ENCODE data around the gene PGM1. TPM values are rescaled to one million over a fixed set of nuclear protein-coding genes. Genes with fewer than 3 reads are reported as not detected.

The PGM1 gene
- total and polyA plus RNA-seq, 2 experiments from 2014 or later, result 118 to 128 TPM

DNA sequence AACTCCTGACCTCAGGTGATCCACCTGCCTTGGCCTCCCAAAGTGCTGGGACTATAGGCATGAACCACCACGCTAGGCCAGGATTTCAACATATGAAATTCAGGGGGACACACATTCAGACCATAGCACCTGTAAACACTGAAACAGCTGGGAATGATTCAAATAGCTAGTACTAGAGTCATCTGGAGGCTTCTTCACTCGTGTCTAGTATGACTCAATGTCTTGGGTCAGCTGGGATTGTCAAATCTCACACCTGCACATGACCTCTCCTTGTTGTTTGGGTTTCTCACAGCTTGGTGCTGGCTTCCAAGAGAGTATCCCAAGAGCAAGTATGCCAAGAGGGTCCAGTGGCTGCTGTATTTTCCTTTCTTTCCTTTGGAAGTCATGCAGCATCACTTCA, 75.1 kb downstream of the PGM1 start:
- in situ Hi-C loops (cut with MboI), result no loop called here
- peaks cover 9% of the 10 kb centered on the region for H3K4me1 ChIP-seq (ENCODE audit: insufficient read depth)
- peak; percentile 27 for DNase-seq
- H3K27ac ChIP-seq, result no peak overlapping the region
- no peaks in the 10 kb centered on the region for H3K36me3 ChIP-seq (ENCODE audit: low read depth)
- H3K9me3 ChIP-seq (ENCODE audit: low read depth), result no peaks in the 10 kb centered on the region
- 50 to 57% methylated on average over 2 of the region's 2 CpGs for WGBS, 2 experiments (ENCODE audit: low coverage in 1 of 2, low lambda C conversion rate in 2 of 2, missing lambda C conversion rate in 2 of 2)
- peaks cover 12% of the 10 kb centered on the region for H3F3A ChIP-seq (ENCODE audit: insufficient read depth)
- H3K9ac ChIP-seq, result no peak overlapping the region
- no peaks in the 10 kb centered on the region for H4K20me1 ChIP-seq (ENCODE audit: insufficient read depth)
- no peaks in the 10 kb centered on the region for H3K9me2 ChIP-seq (ENCODE audit: insufficient read depth)
- H3K4me3 ChIP-seq, result no peak overlapping the region
- TF ChIP-seq EZH2 (IDR thresholded peaks at IDR 0.05; ENCODE audit: insufficient read depth, poor library complexity, severe bottlenecking) (no peak), EZH2phosphoT487 (IDR thresholded peaks at IDR 0.05; ENCODE audit: insufficient read depth, low read depth) (no peak)
- H2AFZ ChIP-seq, result no peak overlapping the region
- H3K79me2 ChIP-seq (ENCODE audit: insufficient read depth), result no peaks in the 10 kb centered on the region
- H3K27me3 ChIP-seq (replicated peaks; ENCODE audit: insufficient read depth), result no peaks in the 10 kb centered on the region
- H3K4me2 ChIP-seq (ENCODE audit: unreplicated experiment), result no peak overlapping the region

DNA sequence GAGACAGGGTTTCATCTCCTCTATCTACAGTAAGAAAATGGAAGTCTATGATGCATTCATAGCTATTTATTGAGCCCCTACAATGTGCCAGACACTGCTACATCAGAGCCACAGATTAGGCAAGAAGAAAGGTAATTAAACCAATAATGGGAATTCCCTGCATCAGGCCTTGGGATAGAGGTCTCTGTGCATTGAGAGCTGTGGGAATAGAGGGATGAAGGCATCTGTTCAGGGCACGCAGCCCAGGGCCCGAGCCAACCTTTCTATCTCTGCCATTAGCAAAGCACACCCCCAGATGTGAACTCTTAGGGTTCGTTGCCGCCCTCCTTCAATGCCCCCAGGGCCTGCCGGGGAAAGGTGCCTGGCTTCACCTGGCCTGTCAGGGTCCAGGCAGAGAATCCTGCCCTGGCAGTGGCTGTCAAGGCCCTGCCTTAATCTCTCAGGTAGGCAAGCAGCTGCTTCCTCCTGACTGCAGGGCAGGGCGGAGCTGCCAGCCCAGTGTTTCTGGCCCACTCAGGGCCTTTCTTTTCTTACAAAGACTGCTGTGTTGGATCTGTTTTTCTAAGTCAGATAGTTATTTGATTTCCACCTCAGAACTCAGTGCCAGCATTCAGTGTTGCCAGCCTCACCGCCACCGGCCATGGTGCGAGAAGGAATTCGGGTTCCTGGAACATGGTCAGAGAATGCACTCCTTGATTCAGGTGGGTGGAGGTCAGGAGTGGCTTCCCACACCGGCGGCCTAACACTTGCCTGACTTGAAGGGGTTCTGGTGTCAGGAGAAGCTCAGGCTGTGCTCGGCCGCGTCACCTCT, 76.1 kb downstream of the PGM1 start:
- DNase-seq, result no peak
- Histone ChIP-seq H3F3A (ENCODE audit: insufficient read depth) (0 out of 2 replicates have a peak, but pooled peaks cover 1% of the 10 kb centered on the region), H3K9me2 (ENCODE audit: insufficient read depth) (no peaks in the 10 kb centered on the region), H3K27me3 (replicated peaks; ENCODE audit: insufficient read depth) (no peaks in the 10 kb centered on the region), H3K4me3 (no peak overlapping the region), H3K4me2 (ENCODE audit: unreplicated experiment) (no peak overlapping the region), H4K20me1 (ENCODE audit: insufficient read depth) (no peaks in the 10 kb centered on the region), H3K9me3 (ENCODE audit: low read depth) (no peaks in the 10 kb centered on the region), H3K27ac (no peak overlapping the region), H3K36me3 (ENCODE audit: low read depth) (no peaks in the 10 kb centered on the region), H2AFZ (no peak overlapping the region), H3K4me1 (ENCODE audit: insufficient read depth) (no peaks in the 10 kb centered on the region), H3K9ac (no peak overlapping the region), H3K79me2 (ENCODE audit: insufficient read depth) (no peaks in the 10 kb centered on the region)
- no peak for TF ChIP-seq EZH2phosphoT487 (IDR thresholded peaks at IDR 0.05; ENCODE audit: insufficient read depth, low read depth)
- TF ChIP-seq EZH2 (IDR thresholded peaks at IDR 0.05; ENCODE audit: insufficient read depth, poor library complexity, severe bottlenecking), result no peak
- WGBS, 2 experiments (ENCODE audit: low coverage in 1 of 2, low lambda C conversion rate in 2 of 2, missing lambda C conversion rate in 2 of 2), result 94 to 97% methylated on average over 14 of the region's 15 CpGs
- in situ Hi-C loops (cut with MboI), result no loop called here

- TF ChIP-seq EZH2 (IDR thresholded peaks at IDR 0.05; ENCODE audit: insufficient read depth, poor library complexity, severe bottlenecking) (no peak), EZH2phosphoT487 (IDR thresholded peaks at IDR 0.05; ENCODE audit: insufficient read depth, low read depth) (no peak)
- no peak for DNase-seq
Observed at GRCh38 chr1:63670164-63670563, 77.0 kb downstream of the PGM1 start.

DNA sequence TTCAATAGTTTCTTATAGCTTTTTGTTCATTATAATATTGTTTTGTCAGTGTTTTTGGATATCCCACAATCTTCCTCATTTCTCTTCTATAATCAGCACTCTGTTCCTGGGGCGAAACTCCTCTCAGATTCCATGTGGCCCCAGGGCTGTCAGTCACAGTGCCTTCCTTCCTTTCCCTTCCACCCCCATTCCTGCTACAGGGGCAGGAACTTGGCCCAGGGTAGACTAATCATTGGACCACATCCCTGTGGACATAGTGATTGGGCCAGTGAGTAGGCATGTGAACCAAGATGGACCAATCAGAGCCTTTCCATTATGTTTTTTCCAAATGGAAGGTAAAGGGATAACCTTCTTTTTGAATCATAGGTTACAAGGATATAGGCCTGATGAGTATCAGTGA, 78.3 kb downstream of the PGM1 start:
- no peaks in the 10 kb centered on the region for H3K36me3 ChIP-seq (ENCODE audit: low read depth)
- in situ Hi-C loops (cut with MboI), result loop anchor here (10.0 kb wide), 1 partner anchor 573 kb away; no protein-coding TSS in a partner anchor
- H3K27ac ChIP-seq, result no peak overlapping the region
- no peak overlapping the region for H2AFZ ChIP-seq
- H3K4me1 ChIP-seq (ENCODE audit: insufficient read depth), result peaks cover 4% of the 10 kb centered on the region; the same call in 1 of the 2 replicates
- no peak for DNase-seq
- no peaks in the 10 kb centered on the region for H3K27me3 ChIP-seq (replicated peaks; ENCODE audit: insufficient read depth)
- H3F3A ChIP-seq (ENCODE audit: insufficient read depth), result no peaks in the 10 kb centered on the region
- no peak overlapping the region for H3K4me2 ChIP-seq (ENCODE audit: unreplicated experiment)
- H3K9ac ChIP-seq, result no peak overlapping the region
- WGBS, 2 experiments (ENCODE audit: low coverage in 1 of 2, low lambda C conversion rate in 2 of 2, missing lambda C conversion rate in 2 of 2), result 100% methylated on average over 1 of the region's 1 CpG
- no peaks in the 10 kb centered on the region for H3K79me2 ChIP-seq (ENCODE audit: insufficient read depth)
- no peaks in the 10 kb centered on the region for H3K9me2 ChIP-seq (ENCODE audit: insufficient read depth)
- no peaks in the 10 kb centered on the region for H3K9me3 ChIP-seq (ENCODE audit: low read depth)
- no peak overlapping the region for H3K4me3 ChIP-seq
- H4K20me1 ChIP-seq (ENCODE audit: insufficient read depth), result no peaks in the 10 kb centered on the region
- TF ChIP-seq EZH2 (IDR thresholded peaks at IDR 0.05; ENCODE audit: insufficient read depth, poor library complexity, severe bottlenecking) (no peak), EZH2phosphoT487 (IDR thresholded peaks at IDR 0.05; ENCODE audit: insufficient read depth, low read depth) (no peak)

More at GRCh38 chr1:63670164-63670563, 77.0 kb downstream of the PGM1 start:
- Histone ChIP-seq H3K4me3 (no peak overlapping the region), H3K36me3 (ENCODE audit: low read depth) (no peaks in the 10 kb centered on the region), H3K27ac (no peak overlapping the region), H3F3A (ENCODE audit: insufficient read depth) (no peaks in the 10 kb centered on the region), H2AFZ (no peak overlapping the region), H4K20me1 (ENCODE audit: insufficient read depth) (no peaks in the 10 kb centered on the region), H3K4me1 (ENCODE audit: insufficient read depth) (peaks cover 4% of the 10 kb centered on the region; the same call in 1 of the 2 replicates), H3K9me3 (ENCODE audit: low read depth) (no peaks in the 10 kb centered on the region), H3K79me2 (ENCODE audit: insufficient read depth) (no peaks in the 10 kb centered on the region), H3K27me3 (replicated peaks; ENCODE audit: insufficient read depth) (no peaks in the 10 kb centered on the region), H3K9ac (no peak overlapping the region), H3K9me2 (ENCODE audit: insufficient read depth) (no peaks in the 10 kb centered on the region), H3K4me2 (ENCODE audit: unreplicated experiment) (no peak overlapping the region)
- 95 to 100% methylated on average over 5 of the region's 5 CpGs for WGBS, 2 experiments (ENCODE audit: low coverage in 1 of 2, low lambda C conversion rate in 2 of 2, missing lambda C conversion rate in 2 of 2)
- in situ Hi-C loops (cut with MboI), result loop anchor here (10.0 kb wide), 1 partner anchor 575 kb away; no protein-coding TSS in a partner anchor
